Esophagus (tissue), 2 donors: ENCODE data around the gene FBXO8. TPM values are rescaled to one million over a fixed set of nuclear protein-coding genes. Genes with fewer than 3 reads are reported as not detected.

ENCODE experiments used
- H3K27ac ChIP-seq, 2 donors: one replicate each; pipeline ENCODE4 v1.5.1; 2013; ENCODE audit warnings: low read depth in 2 of 2, mild to moderate bottlenecking in 2 of 2, inconsistent platforms in 1 of 2, low read length in 1 of 2, moderate library complexity in 1 of 2
- H3K27me3 ChIP-seq, 2 donors: one replicate each; pipeline ENCODE4 v1.6.1; 2013; ENCODE audit warnings: low read length in 2 of 2, control low read depth in 1 of 2, mild to moderate bottlenecking in 1 of 2; ENCODE audit not compliant: insufficient read depth in 2 of 2, control insufficient read depth in 1 of 2
- H3K36me3 ChIP-seq, 2 donors: one replicate each; pipeline ENCODE4 v1.6.1; 2013; ENCODE audit warnings: low read length in 1 of 2; ENCODE audit not compliant: control insufficient read depth in 2 of 2, insufficient read depth in 2 of 2
- H3K4me1 ChIP-seq, 2 donors: one replicate each; pipeline ENCODE4 v1.6.1; 2013; ENCODE audit warnings: low read length in 1 of 2; ENCODE audit not compliant: control insufficient read depth in 2 of 2, insufficient read depth in 2 of 2
- H3K4me3 ChIP-seq, 2 donors: one replicate each; pipeline ENCODE4 v1.5.1; 2013; ENCODE audit warnings: low read length in 2 of 2, mild to moderate bottlenecking in 2 of 2, low read depth in 1 of 2, moderate library complexity in 1 of 2
- H3K9me3 ChIP-seq, 2 donors: one replicate each; pipeline ENCODE4 v1.6.1; 2013; ENCODE audit warnings: mild to moderate bottlenecking in 2 of 2, low read depth in 1 of 2, low read length in 1 of 2, moderate library complexity in 1 of 2; ENCODE audit not compliant: control insufficient read depth in 2 of 2, insufficient read depth in 1 of 2
- WGBS, 2 donors: extraction: QIAGEN DNeasy Blood & Tissue Kit; methylation state at CpG; one replicate each; pipeline ENCODE4 v1.1.7; 2013; 5-methylcytosine and 5-hydroxymethylcytosine counted together
- polyA plus RNA-seq, 2 donors: library from polyadenylated mRNA; stranded (reverse); fragments of 200-250 nt; gene quantifications; one replicate each; pipeline ENCODE4 v1.2.3, GENCODE V29; 2013
- donor health status: healthy with polysubstance abuse.
- donor health status: Bipolar disorder and iron deficiency.

FBXO8 gene
- polyA plus RNA-seq, 2 donors = 15.6 to 17.9 TPM

- WGBS, 2 donors = 47 to 57% methylated on average over 3 of the region's 3 CpGs
Measured at GRCh38 chr4:174207367-174207766, 76.1 kb downstream of the FBXO8 start.

DNA sequence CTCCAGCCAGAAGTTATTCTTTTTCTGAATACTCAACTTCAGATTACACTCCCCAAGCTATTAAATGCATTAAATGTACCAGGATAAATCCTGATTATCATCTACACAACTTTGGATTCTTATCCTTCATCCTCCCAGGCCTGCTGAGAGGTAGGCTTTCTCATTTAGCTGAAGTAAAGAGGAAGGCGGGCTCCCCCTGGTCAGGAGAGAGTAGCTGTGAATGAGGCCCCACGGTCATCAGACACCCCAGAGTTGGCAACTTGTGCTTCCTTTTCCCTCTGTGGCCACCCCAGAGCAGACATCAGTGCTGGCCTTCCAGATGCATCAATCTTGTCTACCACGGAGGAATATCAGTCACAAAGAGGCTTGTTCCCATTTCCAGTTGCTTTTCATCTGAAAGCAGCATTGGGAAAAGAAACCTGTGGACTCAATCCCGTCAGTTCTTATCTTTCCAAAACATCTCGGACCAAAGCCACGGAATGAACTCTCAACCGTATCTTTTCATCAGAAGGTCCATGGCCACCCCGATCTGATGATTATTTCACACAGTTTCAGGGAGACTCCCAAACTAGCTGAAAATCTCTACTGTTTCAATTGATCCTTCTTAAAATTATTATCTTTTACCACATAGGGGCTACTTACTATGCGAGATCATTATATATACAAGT, 79.2 kb downstream of the FBXO8 start:
- Histone ChIP-seq H3K9me3 (no peaks in the 10 kb centered on the region), H3K27ac (no peak overlapping the region), H3K4me3 (no peak overlapping the region), H3K4me1 (no peaks in the 10 kb centered on the region), H3K27me3 (peaks cover 0 to 2% of the 10 kb centered on the region in 2 donors), H3K36me3 (no peaks in the 10 kb centered on the region)
- 75 to 77% methylated on average over 9 of the region's 9 CpGs for whole genome bisulfite sequencing, 2 donors

More at GRCh38 chr4:174207367-174207766, 76.1 kb downstream of the FBXO8 start:
- no peaks in the 10 kb centered on the region for H3K9me3 ChIP-seq
- H3K4me1 ChIP-seq = peaks cover 0 to 4% of the 10 kb centered on the region in 2 donors
- peaks cover 5 to 12% of the 10 kb centered on the region in 2 donors for H3K27me3 ChIP-seq
- H3K27ac ChIP-seq = no peak overlapping the region
- no peak overlapping the region for H3K4me3 ChIP-seq
- no peaks in the 10 kb centered on the region for H3K36me3 ChIP-seq

DNA sequence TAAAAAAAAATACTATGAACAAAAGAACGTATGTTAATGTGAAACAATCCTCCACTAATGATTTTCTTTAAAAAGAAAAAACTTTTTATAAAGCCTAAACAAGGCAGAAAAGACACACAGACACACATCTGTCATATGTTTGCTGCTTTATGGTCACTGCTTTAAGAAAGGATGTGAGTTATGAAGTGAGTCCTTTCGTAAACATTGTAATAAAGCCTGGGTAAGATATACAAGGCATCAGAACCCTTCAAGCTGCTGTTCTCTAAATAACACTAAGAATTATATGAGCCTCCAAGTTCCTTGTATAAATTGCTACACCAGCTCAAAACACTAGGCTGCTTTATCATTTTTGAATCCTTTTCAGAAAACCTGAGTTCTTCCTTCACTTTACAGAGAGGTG, 81.6 kb downstream of the FBXO8 start:
- Histone ChIP-seq H3K27me3 (no peaks in the 10 kb centered on the region), H3K36me3 (no peaks in the 10 kb centered on the region), H3K27ac (no peak overlapping the region), H3K9me3 (no peaks in the 10 kb centered on the region), H3K4me3 (no peak overlapping the region), H3K4me1 (no peaks in the 10 kb centered on the region)
- 61 to 64% methylated on average over 2 of the region's 2 CpGs for WGBS, 2 donors

DNA sequence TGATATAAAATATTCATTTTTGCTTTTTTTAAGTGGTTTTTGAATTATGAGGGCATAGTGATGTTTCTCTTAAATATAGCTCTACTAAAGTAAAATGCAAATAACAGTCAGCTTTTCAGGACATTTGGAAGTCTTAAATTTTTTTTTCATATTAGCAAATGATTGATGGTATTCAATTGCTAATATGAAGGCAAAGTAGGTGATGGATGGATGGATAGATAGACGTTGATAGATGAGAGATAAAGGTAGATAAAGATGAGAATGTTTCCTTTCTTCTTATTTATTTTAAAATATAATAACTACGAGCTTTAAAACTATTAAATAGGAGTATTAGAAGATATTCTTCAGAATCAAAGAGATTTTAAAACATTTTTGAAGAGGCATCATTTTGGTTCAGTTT, 83.7 kb downstream of the FBXO8 start:
- Histone ChIP-seq H3K4me3 (no peak overlapping the region), H3K36me3 (no peaks in the 10 kb centered on the region), H3K4me1 (no peaks in the 10 kb centered on the region), H3K27ac (no peak overlapping the region), H3K9me3 (no peaks in the 10 kb centered on the region), H3K27me3 (no peaks in the 10 kb centered on the region)
- 43 to 53% methylated on average over 2 of the region's 2 CpGs for WGBS, 2 donors

DNA sequence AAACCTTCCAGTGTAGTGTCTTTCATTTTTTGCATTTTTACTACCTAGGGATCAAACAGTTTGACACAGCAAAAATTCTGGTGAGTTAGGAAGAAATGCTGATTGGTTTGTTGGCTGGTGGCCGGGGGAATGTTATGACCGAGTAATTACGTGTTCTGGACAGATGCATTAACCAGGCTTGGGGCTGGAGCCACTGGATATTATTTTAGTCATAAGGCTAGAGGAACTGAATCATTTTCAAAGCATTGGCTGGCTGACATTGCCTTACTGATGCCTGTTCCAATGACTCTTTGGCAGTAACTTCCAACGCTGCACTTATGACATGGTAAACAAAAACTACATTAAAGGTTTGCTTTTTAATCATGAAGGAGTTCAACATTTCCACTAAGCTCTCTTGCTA, 84.6 kb downstream of the FBXO8 start:
- H3K27me3 ChIP-seq = no peaks in the 10 kb centered on the region
- no peaks in the 10 kb centered on the region for H3K36me3 ChIP-seq
- H3K9me3 ChIP-seq = no peaks in the 10 kb centered on the region
- H3K4me1 ChIP-seq = no peaks in the 10 kb centered on the region
- WGBS, 2 donors = 38 to 54% methylated on average over 4 of the region's 4 CpGs
- H3K27ac ChIP-seq = no peak overlapping the region
- no peak overlapping the region for H3K4me3 ChIP-seq

GRCh38 chr4:174198396-174198795, 85.1 kb downstream of the FBXO8 start:
- 83 to 89% methylated on average over 1 of the region's 1 CpG for WGBS, 2 donors

DNA sequence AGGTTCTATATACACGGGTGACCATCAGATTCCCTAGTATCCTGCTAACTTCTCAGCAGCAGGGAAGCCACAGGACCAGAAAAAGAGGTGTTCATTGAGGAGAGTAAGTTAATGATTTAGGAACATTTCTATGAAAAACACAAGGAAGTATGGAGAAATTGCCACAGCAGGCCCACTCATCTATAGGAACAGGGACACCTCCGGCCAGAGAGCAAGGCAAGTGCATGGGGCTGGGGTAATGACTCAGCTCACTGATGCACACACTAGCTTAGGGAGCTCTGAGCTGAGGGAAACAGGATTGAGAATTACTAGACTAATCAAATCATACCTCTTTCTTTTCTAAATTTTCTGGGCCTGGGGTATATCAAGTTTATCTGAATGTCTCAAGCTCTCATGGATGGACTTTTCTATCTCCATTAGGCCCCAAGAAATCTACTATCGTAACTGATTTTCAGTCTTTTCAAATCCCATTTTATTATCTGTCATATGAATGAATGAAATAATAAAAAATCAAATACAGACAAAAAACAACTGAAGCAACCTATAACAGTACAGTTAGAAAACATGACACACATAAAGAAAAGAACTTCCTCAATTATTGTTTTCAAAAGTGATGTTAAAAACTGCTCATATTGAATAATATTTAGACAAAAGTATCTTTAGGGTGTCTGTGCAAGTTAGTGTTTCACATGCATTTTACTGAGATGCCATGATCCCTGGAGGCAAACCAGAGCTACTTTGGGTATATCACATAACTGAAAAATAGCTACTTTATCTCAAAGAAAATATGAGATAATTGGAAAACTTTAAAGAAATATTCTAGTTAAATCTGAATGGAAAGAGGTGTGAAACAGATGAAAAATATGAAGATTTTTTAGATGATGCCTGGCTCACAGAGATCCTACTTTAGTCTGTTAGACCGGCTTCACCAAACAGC, 89.8 kb downstream of the FBXO8 start:
- Histone ChIP-seq H3K4me1 (no peaks in the 10 kb centered on the region), H3K4me3 (no peak overlapping the region), H3K27me3 (peaks cover 0 to 3% of the 10 kb centered on the region in 2 donors), H3K36me3 (no peaks in the 10 kb centered on the region), H3K9me3 (no peaks in the 10 kb centered on the region), H3K27ac (no peak overlapping the region)
- WGBS, 2 donors = 87 to 90% methylated on average over 4 of the region's 4 CpGs

More at GRCh38 chr4:174198396-174198795, 85.1 kb downstream of the FBXO8 start:
- H3K27me3 ChIP-seq = no peaks in the 10 kb centered on the region
- no peak overlapping the region for H3K27ac ChIP-seq
- no peaks in the 10 kb centered on the region for H3K4me1 ChIP-seq
- no peak overlapping the region for H3K4me3 ChIP-seq
- H3K36me3 ChIP-seq = no peaks in the 10 kb centered on the region
- H3K9me3 ChIP-seq = no peaks in the 10 kb centered on the region

DNA sequence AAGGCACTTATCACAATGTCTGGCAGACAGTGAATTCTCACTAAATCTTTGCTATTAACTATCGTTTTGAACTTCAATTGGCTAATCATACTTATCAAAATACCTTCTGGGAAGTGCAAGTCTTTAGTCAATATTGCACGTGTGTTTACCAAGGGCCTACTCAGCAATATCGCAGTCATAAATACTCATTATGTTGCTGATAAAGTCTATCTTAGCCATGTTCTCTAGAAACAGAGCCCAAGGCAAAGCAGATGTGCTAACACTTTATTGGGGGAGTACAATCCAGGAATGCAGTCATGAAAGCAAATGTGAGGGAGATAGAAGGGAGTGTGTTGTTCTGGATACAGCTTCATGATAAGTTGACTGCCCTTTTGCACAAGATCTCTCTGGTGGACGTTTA, 90.5 kb downstream of the FBXO8 start:
- no peaks in the 10 kb centered on the region for H3K9me3 ChIP-seq
- H3K36me3 ChIP-seq = no peaks in the 10 kb centered on the region
- no peak overlapping the region for H3K4me3 ChIP-seq
- WGBS, 2 donors = 71 to 75% methylated on average over 4 of the region's 4 CpGs
- no peak overlapping the region for H3K27ac ChIP-seq
- peaks cover 0 to 4% of the 10 kb centered on the region in 2 donors for H3K27me3 ChIP-seq
- no peaks in the 10 kb centered on the region for H3K4me1 ChIP-seq

GRCh38 chr4:174190832-174191500, 92.5 kb downstream of the FBXO8 start:
- peaks cover 0 to 4% of the 10 kb centered on the region in 2 donors for H3K27me3 ChIP-seq
- H3K4me3 ChIP-seq = no peak overlapping the region
- no peak overlapping the region for H3K27ac ChIP-seq
- H3K36me3 ChIP-seq = no peaks in the 10 kb centered on the region
- 78 to 84% methylated on average over 5 of the region's 5 CpGs for WGBS, 2 donors
- H3K4me1 ChIP-seq = no peaks in the 10 kb centered on the region
- no peaks in the 10 kb centered on the region for H3K9me3 ChIP-seq
